Hematopoietic multipotent progenitor cell treated with erythropoietin and hydrocortisone succinate and interleukin-3 and kit ligand, for 15 days (in vitro differentiated cells): ENCODE measurements around the gene FAM98C.

ENCODE experiments used
- DNase-seq: peaks from one replicate; pipeline ENCODE4 v3.0.0-alpha.2; 2015; ENCODE audit warnings: low spot score

FAM98C gene

DNA sequence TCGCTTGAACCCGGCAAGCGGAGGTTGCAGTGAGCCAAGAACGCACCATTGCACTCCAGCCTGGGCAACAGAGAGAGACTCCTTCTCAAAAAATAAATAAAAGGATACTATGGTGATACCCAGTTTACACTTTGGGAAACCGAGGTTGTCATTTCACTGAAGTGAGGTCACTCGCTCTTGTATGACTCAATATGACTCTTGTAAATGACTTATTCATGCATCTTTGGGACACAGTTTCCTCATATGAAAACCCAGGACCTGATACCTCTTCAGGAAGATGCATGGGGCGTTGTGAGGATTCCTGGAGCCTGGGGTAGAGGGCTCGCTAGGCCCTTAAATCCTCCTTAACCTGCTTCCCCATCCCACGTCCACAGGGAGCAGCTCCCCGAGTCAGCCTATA, 24.0 kb upstream of the FAM98C start:
- no peak for DNase-seq

DNA sequence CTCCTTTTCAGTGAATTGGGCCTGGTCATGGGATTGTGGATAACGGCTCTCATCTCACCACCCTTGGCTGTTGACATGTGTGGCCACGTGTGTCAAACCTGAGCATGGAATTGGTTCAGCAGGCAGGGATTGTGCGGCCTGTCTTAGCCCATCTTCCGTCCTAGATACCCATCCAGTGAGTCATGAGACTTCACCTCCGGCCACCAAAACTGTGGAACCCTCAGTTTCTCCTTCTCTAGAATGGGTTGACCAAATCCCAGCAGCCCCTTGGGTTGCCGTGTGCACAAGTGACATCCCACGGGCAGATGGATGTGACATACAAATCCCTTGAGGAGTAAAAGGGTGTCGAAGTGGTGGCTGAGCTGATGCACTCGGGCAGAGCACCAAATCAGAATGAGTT, 21.8 kb upstream of the FAM98C start:
- no peak for DNase-seq

DNA sequence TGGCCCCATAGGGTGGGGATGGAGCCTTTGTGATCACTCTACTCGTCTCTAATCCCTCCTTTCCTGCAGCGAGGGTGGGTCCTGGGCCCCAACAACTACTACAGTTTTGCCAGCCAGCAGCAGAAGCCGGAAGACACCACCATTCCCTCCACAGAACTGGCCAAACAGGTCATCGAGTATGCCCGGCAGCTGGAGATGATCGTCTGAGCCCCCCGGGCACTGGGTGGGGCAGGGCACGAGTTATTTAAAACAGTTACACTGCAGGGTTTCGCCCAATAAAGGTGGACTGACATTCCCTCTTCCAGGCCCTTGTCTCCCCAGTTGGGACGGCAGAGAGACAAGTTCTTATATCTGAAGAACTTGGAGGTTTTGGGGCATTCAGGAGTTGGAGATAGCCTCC, 19.7 kb upstream of the FAM98C start:
- no peak for DNase-seq

DNA sequence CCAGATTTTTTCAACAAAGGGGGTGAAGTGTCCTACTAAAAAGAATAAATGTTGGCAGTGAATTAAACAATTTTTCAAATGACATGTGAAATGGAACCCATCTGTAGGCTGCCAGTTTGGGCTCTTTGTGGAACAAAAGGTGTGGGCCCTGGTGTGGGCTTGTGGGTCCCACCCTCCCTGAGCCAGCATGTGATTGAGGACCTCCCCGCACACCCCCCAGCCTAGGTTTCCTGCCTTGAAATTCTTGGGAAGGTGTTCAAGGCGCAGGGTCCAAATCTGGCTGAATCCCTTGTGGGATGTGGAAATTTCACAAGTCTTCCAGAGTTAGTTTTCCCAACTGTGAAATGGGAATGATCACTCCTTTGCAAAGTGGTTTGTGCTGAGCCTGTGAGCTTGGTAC, 19.1 kb upstream of the FAM98C start:
- no peak for DNase-seq

DNA sequence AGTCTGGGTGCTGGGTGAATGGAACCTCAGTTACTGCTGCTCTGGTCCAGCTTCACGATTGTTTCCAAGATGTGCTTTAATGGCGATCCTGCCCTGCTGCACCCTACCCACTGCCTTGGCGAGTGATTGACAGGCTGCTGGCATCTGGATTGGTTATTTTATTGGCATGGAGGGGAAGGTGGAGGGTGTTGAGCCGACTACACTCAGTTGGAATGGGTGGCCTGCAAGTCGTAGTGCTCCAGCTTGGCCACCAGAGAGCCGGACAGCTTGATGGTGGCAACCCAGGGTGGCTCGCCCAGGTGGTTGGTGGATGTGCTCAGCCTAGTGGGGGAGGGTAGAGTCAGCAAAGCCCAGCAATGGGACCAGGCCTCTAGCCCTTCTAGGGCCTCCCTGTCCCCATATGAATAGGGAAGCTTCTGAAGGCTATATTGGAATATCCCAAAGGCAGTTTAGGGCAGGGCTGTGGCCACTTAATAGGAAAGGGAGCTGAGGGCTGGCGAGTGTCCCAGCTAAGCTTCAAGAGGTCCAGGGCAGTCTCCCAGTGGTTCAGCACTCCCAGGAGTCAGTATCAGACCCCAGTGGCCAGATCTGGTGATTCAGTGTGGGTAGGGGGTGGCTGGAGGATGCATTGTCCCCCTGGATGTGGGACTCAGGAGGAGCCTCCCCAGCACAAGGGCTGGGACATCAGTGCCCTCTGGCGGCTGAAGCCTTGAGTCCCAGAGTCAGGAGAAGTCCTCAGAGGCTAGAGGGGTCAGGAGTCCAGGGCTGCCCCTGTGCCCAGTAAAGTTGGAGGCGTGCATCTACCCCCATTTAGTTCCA, 18.5 kb upstream of the FAM98C start:
- DNase-seq = peak; percentile 27

DNA sequence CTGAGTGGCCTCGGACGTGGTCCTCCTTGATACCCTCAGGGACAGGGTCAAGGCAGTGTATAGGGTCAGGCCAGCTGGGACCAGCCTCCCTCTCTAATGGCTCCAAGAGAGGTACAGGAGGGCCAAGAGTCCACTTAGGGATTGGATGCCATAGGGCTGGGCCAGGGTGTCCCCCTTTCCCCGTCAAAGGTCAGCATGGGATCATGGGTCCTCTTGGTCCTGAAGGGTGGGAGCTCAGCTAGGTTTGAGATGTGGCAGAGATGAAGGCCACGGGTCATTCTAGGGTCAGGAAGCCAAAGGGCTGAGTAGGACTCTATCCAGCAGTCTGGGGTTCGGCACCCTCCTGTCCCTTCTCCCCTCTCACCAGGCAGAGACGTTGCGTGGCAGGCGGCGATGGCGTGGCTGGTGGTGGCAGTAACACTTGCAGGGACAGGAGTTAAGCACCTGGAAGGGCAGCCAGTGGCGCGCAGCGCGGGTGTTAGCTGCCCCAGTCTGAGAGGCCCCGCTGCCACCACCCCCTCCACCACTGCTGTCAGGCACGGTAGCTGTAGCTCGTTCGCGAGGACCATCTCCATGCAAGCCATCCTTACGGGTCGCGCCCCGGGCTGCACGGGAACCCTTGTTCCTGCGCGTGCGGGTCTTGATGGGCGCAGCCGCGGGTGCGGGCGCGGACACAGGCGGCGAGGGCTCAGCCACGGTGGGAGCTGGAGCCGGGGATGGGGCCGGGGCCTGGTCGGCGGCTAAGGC, 17.7 kb upstream of the FAM98C start:
- no peak for DNase-seq

DNA sequence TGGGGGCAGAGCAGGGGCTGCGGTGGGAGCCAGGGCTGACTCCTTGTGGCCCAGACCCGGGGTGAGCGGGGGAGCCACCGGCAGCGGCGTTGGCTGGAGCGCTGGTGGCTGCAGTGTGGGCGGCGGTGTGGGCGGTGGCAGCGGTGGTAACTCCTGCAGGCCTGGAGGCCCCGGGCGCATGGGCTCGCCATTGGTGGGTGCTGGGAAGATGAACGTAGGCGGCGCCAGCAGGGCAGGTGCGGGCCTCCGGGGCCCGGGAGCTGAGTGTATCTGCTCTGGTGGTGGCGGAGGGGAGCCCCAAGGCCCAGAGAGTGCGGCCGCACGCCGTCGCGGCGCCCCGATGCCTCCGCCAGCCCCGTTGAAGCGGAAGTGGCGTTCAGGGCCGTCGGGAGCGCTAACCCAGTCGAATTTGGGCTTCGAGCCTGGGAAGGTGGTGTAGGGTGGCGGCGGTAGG, 17.1 kb upstream of the FAM98C start:
- no peak for DNase-seq

DNA sequence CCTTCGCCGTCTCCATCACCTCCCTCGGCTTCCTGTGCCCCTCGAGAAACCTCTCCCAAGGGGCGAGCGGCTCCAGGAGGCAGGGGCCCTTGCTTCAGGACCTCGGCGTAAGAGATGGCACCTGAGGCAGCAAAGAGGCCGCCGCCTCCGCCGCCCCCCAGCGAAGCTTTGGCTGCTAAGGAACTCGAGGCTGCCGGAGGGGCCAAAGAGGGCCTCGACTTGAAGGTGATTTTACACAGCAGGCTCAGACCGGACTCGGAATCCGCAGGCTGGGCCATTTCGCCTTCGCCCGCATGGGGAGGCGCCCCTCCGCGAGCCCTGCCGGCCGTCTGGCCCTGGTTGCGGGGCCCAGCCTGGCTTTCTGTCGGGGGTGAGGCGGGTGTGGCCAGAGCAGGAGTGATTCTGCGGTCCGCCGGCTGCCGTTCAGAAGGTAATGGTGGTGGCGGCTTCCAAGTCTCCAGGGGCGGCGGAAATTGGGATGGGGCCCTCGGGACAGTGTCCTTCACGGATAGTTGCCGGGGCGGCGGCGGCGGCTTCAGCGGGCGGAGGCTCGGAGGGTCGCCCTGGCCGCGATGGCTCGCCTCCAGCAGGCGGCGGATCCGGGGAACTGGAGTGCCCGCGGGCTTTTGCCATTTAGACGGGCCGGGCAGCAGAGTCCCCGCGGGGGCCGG, 16.5 kb upstream of the FAM98C start:
- DNase-seq = no peak

DNA sequence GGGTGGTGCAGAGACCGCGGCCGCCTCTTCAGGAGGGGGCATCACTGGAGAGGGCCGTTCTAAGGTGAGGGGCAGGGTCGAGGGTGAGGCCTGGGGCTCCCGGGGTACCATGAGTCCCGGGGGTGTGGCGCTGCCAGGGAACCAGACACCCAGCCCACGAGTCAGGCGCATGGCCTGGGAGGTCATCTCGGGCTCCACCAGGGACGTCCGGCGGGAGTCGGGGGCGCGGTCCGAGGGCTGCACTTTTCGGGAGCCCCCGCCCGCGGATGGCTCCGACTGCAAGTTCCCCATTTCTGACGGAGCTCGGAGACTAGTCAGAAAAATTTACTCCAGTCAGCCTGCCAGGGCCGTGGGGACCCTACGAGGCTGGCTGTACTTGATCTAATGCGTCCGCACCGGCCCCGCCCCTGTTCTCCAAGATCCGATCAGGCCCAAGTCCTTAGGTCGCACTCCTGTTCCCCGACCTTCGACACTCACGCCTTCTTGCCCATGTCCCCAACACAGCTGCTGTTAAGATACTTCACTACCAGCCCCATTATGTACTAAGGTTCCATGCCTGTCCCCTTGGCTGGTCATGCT, 15.8 kb upstream of the FAM98C start:
- no peak for DNase-seq

DNA sequence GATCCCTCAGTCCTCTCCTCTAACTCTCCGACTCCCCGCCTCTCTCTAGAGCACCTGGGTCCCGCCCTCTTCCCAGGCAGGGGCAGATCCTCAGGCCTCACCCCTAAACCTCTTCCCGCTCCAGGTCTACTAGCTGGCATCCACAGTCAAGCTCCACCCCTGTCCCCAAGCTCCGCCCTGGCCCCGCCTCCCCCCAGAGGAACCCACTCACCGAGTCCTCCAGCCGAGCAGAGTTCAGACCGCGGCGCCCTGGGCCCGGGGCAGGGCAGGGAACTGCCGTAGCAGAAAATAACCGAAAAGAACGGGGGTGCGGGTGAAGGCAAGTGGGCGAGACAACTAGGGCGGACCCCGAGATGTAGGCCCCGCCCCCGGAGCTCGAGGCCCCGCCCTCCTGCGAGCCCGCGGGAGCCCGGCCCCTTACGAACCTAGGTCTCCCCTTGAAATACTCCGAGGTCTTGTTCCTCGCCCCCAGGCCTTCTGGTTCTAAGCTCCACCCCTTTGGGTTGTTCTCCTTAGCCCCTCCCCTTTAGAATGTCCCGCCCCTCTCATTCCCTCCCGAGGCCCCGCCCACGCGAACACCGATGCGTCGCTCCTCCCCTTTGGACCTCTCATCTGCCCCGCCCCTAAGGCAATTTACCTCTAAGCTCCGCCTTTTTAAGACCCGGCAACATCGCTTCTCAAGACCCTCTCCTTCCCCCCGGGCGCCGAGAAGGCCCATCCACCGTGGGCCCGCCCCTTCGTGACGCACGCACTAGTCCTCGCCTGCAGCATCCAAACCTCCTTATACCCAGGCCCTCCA, 15.1 kb upstream of the FAM98C start, which contains the start of gene GGN:
TSS of gene GGN (minus strand) at position 485 of the 799 bp plus-strand sequence. CDS start 773 bp downstream, outside the sequence.
- peak; percentile 74 for DNase-seq

DNA sequence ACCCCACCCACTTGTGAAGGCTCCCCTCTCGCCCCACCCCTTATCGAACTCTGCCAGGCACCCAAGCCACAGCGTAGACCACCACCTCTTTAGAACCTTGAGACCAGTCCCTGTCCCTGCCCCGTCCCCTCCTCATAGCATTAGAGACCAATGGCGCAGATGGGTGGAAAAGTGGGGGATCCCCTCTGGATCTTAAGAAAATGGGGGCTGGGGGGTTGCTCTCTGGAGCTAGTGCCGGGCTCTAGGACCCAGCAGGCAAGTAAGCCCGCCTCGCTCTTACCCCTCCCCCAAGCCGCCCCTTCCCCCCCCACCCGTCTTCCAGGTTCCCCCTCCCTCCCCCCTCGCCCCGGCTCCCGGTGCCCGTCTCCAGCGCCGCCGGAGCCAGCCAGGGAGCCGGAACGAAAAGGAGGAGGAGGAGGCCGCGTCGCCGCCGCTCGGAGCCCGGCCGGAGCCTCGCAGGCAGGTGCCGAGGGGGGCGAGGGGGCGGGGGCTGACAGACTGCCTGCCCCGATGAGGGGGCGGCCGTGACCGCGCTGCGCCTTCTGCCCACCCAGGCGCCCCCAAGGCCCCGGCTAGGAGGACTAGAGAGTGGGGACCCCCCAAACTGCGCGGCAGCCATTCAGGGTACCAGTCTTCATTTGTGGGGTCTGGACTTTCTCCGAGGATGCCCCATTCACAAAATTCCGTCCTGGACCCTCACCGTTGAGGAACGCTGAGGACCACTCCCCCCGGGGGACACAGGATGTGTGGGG, 14.4 kb upstream of the FAM98C start, which contains the start of gene SPRED3:
TSS of gene SPRED3 (plus strand) at position 349 of the 752 bp plus-strand sequence. CDS start 1,606 bp downstream, outside the sequence.
- DNase-seq = no peak

DNA sequence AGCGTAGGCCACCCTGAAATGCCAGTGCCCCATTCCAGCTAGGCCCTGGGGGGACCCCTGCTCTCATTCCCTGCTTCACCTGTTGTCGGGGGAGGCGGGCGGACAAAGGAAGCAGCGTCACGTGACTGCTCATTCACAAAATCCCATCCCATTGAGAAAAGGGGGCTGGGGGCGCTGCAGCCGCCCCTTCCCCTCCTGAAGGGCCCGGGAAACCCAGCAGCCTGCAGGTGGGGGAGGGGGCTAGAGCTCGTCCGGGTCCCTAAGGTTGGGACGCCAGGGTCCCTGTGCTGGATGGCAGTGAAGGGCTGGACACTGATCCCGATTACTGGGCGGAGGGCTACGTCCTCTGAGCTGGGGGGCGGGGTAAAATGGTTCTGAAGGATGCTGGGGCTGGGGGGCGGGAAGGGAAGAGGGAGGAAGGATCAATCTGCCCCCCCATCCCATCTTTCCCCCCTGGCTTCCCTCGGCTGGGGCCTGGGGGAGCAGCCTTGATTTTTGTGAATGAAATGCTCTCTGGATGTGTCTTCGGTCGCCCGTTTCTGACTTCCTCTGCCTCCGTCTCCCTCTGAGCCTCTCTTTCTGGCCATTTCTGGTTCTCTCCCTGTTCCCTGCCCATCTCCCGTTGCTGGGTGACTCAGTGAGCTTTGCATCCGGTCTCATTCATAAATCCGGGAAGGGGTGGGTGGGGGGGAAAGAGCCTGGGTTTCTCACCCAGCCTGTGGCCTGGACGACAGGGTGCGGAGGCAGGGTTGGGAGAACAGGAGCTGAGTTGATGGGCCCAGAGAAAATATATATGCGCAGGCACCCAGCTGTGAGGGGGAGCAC, 13.6 kb upstream of the FAM98C start:
- no peak for DNase-seq

DNA sequence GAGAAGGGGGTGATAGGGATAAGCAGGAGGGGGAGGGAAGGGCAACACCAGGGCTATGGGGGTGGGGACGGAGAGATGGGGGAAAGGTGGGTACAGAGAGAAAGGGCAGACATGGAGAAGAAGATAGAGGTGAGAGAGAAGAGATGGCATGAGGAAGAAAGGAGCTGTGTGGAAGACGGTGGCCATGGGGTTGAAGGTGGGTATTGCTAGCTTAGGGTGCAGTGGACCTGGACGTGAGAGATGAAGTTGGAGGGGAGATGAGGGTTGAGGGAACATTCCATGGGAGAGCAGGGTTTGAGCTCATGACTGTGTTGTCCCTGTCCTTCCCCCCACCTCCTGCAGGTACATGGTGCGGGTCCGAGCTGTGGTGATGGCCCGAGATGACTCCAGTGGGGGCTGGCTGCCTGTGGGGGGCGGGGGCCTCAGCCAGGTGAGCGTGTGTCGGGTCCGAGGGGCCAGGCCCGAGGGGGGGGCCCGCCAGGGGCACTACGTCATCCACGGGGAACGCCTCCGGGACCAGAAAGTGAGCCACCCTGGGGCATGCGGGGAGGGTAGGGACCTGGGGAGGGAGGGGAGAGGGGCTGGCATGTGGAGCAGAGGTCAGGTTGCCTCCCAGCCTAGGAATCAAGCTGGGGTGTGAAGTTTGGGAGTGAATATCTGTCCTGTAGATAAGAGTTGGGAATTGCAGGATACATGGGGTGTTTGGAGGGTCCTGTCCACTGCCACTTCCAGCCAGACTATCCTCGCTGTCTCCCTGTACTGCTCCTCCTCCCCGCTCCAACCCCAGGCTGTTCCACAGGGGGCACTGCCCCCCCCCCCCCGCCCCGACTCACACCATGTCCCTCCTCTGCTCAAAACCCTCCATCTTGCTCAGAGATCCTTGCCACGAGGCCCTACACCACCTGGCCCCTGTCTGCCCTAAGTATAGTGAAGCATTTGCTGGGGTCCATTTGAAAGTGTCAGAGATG, 12.7 kb upstream of the FAM98C start:
- no peak for DNase-seq

DNA sequence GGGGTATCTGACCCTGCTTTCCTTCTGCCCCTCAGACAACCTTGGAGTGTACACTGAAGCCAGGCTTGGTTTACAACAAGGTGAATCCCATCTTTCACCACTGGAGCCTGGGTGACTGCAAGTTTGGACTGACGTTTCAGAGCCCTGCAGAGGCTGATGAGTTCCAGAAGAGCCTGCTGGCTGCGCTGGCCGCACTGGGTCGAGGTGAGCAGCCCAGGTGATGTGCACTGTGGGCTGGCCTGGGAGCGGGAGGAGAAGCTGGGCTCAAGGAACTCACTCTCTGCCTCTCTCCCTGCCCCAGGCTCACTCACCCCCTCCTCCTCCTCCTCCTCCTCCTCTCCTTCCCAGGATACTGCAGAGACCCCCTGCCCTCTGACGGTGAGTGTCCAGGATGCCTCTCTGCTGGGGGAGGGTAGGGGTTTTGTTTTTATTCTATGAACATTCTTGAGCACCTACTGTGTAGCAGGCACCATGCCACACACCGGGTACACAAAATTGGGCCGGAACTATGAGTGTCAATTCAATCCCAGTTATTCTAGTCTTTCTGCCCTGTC, 10.9 kb upstream of the FAM98C start:
- no peak for DNase-seq

DNA sequence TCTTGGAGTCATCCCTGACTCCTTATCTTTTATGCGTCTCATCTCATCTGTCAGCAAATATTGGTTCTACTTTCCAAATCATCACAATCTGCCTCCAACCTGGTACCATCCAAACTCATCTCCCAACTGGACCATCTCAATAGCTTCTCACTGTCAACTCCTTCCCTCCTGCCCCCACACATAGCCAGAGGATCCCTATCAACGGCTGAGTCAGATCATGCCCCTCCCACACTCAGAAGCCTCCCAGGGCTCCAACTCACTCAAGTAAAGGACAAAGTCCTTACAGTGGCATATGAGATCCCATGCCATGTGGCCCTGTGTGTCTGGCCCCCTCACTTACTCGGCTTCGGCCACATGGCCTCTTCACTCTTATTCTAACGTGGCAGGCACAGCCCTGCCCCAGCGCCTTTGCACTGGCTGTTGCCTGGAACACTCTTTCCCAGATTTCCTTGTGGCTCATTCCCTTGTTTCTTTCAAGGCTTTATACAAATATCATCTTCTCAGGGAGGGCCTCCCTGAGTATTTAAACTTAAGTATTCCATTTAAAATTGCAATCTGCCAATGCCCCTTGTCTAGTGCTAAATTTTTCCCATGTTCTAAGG, 10.1 kb upstream of the FAM98C start:
- no peak for DNase-seq

DNA sequence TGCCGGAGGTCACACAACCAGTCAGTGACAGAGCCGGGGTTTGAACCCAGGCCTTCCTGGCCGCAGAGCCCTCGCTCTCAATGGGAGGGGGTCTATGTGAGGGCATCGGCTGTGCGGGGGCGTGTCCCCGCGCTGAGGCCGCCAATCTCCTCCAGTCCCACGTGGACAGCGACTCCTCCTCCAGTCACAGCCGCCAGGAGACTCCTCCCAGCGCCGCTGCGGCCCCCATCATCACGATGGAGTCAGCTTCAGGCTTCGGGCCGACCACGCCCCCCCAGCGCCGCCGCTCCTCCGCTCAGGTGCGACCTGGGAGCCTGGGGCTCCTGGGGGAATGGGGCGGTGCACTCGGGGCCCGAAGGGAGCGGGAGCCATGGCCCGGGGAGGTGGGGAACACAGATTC, 8.4 kb upstream of the FAM98C start:
- DNase-seq = no peak

DNA sequence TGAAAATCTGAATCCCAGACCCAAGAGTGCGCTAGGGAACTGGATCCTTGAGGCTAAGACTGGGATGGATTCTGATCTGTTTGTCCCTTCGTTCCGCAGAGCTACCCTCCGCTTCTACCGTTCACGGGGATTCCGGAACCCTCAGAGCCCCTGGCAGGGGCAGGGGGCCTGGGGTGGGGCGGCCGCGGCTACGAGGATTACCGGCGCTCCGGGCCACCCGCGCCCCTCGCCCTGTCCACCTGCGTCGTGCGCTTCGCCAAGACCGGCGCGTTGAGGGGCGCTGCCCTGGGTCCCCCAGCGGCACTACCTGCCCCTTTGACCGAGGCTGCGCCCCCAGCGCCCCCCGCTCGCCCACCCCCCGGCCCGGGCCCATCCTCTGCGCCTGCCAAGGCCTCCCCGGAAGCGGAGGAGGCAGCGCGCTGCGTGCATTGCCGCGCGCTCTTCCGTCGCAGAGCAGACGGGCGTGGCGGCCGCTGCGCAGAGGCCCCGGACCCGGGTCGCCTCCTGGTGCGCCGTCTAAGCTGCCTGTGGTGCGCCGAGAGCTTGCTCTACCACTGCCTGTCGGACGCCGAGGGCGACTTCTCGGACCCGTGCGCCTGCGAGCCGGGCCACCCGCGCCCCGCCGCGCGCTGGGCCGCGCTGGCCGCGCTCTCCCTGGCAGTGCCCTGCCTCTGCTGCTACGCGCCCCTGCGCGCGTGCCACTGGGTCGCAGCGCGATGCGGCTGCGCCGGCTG, 7.3 kb upstream of the FAM98C start:
- no peak for DNase-seq
